Measurements from ENCODE around the gene RAB30.

The RAB30 gene

DNA sequence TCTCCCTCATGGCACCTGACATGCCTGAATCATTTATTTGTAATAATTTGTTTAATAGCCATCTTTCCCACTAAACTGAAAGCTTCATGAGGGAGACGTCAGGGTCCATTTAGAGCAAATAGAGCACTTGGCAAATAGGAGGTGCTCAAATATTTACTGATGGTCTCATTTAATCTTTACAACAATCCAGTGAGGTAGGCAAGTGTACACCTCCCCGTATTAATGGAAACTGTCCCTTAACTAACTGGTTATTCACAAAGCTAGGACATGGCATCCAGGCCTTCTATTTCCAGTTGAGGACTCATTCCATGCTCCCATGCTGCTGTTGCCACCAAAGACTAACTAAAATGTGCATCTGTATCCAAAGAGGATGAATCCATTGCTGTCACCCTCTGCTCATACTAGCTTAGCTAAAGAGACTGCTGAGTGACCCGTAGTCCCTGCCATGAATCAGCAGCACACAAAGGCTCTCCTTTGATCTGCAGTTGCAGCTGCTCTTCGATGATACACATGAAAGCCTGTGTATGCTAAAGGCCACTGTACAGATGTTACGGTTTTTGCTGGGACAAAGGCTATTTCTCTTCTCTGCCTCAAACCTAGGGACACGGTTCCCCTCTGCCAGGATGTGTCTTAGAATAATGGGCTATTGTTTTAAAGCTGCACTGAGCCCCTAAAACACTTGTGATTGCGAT, 82.6 kb downstream of the RAB30 start:
- peak; percentile 10 for DNase-seq
- no peaks in the 10 kb centered on the region for H3K27me3 Mint-ChIP-seq (ENCODE audit: low read depth, poor library complexity)
- no peaks in the 10 kb centered on the region for H3K9me3 Mint-ChIP-seq
- TF ChIP-seq, protein P1, sequence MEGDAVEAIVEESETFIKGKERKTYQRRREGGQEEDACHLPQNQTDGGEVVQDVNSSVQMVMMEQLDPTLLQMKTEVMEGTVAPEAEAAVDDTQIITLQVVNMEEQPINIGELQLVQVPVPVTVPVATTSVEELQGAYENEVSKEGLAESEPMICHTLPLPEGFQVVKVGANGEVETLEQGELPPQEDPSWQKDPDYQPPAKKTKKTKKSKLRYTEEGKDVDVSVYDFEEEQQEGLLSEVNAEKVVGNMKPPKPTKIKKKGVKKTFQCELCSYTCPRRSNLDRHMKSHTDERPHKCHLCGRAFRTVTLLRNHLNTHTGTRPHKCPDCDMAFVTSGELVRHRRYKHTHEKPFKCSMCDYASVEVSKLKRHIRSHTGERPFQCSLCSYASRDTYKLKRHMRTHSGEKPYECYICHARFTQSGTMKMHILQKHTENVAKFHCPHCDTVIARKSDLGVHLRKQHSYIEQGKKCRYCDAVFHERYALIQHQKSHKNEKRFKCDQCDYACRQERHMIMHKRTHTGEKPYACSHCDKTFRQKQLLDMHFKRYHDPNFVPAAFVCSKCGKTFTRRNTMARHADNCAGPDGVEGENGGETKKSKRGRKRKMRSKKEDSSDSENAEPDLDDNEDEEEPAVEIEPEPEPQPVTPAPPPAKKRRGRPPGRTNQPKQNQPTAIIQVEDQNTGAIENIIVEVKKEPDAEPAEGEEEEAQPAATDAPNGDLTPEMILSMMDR (IDR thresholded peaks at IDR 0.05): no peak
- peaks cover 19% of the 10 kb centered on the region for H3K4me1 Mint-ChIP-seq
- H3K36me3 Mint-ChIP-seq (ENCODE audit: low read depth): peaks cover 7% of the 10 kb centered on the region
- H3K27ac Mint-ChIP-seq: no peak overlapping the region
- H3K4me3 Mint-ChIP-seq: no peak overlapping the region

DNA sequence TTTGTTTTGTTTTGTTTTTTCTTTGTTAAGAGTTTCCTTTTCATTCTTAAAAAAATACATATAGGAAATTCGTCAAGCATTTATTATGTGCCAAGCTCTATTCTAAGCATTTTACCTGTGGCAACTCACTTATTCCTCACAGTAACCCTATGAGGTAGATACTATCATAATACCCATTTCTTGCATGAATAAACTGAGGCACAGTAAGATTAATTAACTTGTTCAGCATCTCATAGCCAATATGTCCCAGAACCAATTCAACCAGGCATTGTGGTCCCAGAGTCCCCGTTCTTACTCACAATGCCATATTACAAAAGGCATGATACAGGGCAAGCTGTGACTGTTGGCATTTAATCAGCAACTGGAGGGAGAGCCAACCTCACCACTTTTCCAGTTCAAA, 83.7 kb downstream of the RAB30 start:
- no peaks in the 10 kb centered on the region for H3K27me3 Mint-ChIP-seq (ENCODE audit: low read depth, poor library complexity)
- H3K4me3 Mint-ChIP-seq: no peak overlapping the region
- H3K36me3 Mint-ChIP-seq (ENCODE audit: low read depth): peaks cover 8% of the 10 kb centered on the region
- peaks cover 16% of the 10 kb centered on the region for H3K4me1 Mint-ChIP-seq
- no peaks in the 10 kb centered on the region for H3K9me3 Mint-ChIP-seq
- no peak for DNase-seq
- no peak overlapping the region for H3K27ac Mint-ChIP-seq
- TF ChIP-seq, protein P1 (IDR thresholded peaks at IDR 0.05): no peak

DNA sequence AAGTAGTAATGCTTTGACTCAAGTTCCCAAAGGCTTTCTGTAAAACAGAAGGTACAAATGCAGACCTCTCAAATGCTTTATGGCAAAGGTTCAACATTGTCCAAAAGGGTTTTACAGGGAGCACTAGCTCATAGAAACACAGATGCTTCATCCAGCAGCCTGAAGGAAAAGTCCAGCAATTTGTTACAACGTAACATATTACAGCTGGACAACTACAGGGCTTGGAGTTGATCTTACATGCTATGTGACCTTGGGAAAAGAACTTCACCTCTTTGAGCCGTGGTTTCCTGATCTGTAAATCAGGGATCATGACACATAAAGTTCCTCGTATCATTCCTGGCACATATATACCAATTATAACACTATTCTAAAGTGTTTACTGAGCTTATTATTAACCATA, 85.3 kb downstream of the RAB30 start:
- no peak for DNase-seq
- H3K9me3 Mint-ChIP-seq: no peaks in the 10 kb centered on the region
- peaks cover 16% of the 10 kb centered on the region for H3K4me1 Mint-ChIP-seq
- TF ChIP-seq, protein P1 (IDR thresholded peaks at IDR 0.05): no peak
- no peak overlapping the region for H3K27ac Mint-ChIP-seq
- peaks cover 18% of the 10 kb centered on the region for H3K36me3 Mint-ChIP-seq (ENCODE audit: low read depth)
- no peak overlapping the region for H3K4me3 Mint-ChIP-seq
- no peaks in the 10 kb centered on the region for H3K27me3 Mint-ChIP-seq (ENCODE audit: low read depth, poor library complexity)

DNA sequence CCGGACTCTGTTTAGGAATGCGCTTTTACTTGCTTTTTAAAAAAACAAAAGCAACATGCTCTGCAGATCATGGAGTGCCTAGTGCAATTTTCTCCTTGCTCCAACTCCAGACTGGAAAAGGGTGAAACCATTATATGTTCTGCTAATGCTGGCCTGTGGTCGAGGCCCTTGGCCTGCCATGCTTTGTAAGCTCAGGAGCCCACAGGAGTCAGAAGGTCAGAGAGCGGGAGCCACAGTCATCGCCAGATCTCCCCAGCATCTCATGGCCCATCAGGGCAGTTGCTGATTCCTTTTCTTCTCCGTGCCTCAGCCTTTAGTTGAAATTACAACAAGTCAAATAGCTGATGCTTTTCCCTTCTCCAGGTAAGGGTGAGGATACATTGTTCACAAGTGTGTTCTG, 89.8 kb downstream of the RAB30 start:
- Mint-ChIP-seq H3K4me1 (peaks cover 5% of the 10 kb centered on the region), H3K36me3 (ENCODE audit: low read depth) (peaks cover 24% of the 10 kb centered on the region), H3K27me3 (ENCODE audit: low read depth, poor library complexity) (no peaks in the 10 kb centered on the region), H3K9me3 (no peaks in the 10 kb centered on the region), H3K4me3 (no peak overlapping the region), H3K27ac (no peak overlapping the region)
- no peak for DNase-seq
- TF ChIP-seq, protein P1 (IDR thresholded peaks at IDR 0.05): no peak

DNA sequence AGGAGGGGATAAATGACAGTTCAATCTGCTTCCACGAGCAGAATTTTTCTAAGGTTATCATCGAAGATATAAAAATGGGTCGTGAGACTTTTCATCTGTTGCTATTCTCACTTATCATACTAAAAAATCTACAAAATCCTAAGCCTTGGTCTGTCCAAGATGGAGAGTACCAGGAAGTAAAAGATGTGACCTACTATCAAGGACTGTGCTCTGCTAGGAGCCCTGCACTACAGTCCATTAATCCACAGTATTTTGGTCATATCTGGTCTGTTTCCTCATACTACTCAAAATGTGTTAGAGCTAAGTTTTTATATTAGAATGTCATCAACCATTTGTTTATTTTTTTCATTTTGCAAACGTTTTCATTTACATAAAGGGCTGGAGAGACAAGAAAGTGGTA, 90.8 kb downstream of the RAB30 start:
- H3K36me3 Mint-ChIP-seq (ENCODE audit: low read depth): peaks cover 24% of the 10 kb centered on the region
- H3K27ac Mint-ChIP-seq: no peak overlapping the region
- H3K27me3 Mint-ChIP-seq (ENCODE audit: low read depth, poor library complexity): no peaks in the 10 kb centered on the region
- TF ChIP-seq, protein P1 (IDR thresholded peaks at IDR 0.05): no peak
- DNase-seq: no peak
- no peak overlapping the region for H3K4me3 Mint-ChIP-seq
- no peaks in the 10 kb centered on the region for H3K9me3 Mint-ChIP-seq
- H3K4me1 Mint-ChIP-seq: peaks cover 13% of the 10 kb centered on the region

DNA sequence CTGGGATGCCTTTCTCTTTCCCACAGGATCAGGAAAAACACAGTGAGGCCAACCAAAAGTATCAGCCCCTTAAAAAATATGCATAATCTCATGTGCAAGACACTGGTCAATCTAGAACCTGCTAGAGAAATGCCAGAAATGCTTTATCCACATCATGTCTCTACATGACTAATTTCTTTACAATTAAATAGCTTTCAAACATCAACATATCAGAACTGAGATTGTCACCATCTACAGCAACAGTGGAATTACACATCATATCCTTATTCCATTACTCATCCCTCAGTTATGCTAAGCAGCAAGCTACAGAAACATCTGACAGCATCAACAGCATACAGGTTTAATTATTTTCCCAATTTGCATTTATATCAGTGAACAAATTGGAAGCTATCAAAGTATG, 91.4 kb downstream of the RAB30 start:
- Mint-ChIP-seq H3K4me1 (peaks cover 19% of the 10 kb centered on the region), H3K27me3 (ENCODE audit: low read depth, poor library complexity) (no peaks in the 10 kb centered on the region), H3K9me3 (no peaks in the 10 kb centered on the region), H3K4me3 (no peak overlapping the region), H3K27ac (no peak overlapping the region), H3K36me3 (ENCODE audit: low read depth) (peaks cover 24% of the 10 kb centered on the region)
- TF ChIP-seq, protein P1 (IDR thresholded peaks at IDR 0.05): no peak
- DNase-seq: no peak

All from nephron progenitor cell (in vitro differentiated cells).